H1 (cell line): ENCODE measurements around the gene EML1. TPM values are rescaled to one million over a fixed set of nuclear protein-coding genes. Genes with fewer than 3 reads are reported as not detected.

Source experiments
- CTCF ChIA-PET: fragments of 300-600 bp; sonication (Branson Sonifier 250); formaldehyde crosslinking; loops from one replicate; lab custom pipeline; 2021; ENCODE audit not compliant: partially characterized antibody; lab: Charles Lee
- POLR2A ChIA-PET: fragments of 300-600 bp; sonication (Branson Sonifier 250); formaldehyde crosslinking; loops from one replicate; lab custom pipeline; 2021; ENCODE audit warnings: inconsistent platforms; ENCODE audit not compliant: partially characterized antibody; lab: Charles Lee
- DNase-seq, 2 experiments: peaks; one replicate each; pipeline versions ENCODE4 v3.0.0 to v3.0.0-alpha.2; 2010 to 2022; ENCODE audit warnings: low spot score in 2 of 2, low read depth in 1 of 2, mixed read lengths in 1 of 2
- FAIRE-seq: peaks from 2 replicates; lab custom pipeline; 2011; peaks lifted over from hg19 to GRCh38; lab: Jason Lieb, UNC
- H2AFZ ChIP-seq: 2 replicates; pipeline ENCODE4 v1.8.1; 2012; ENCODE audit warnings: low read length, inconsistent platforms
- H2AK5ac ChIP-seq: 2 replicates; pipeline ENCODE4 v1.6.1; 2013; ENCODE audit warnings: low read depth, low read length
- H2BK120ac ChIP-seq: replicated peaks from 2 replicates; pipeline ENCODE3; 2013; ENCODE audit warnings: low read depth, low read length, inconsistent platforms
- H2BK12ac ChIP-seq: 2 replicates; pipeline ENCODE4 v1.6.1; 2013; ENCODE audit warnings: low read depth, low read length
- H2BK15ac ChIP-seq: 2 replicates; pipeline ENCODE4 v1.6.1; 2013; ENCODE audit warnings: low read length
- H2BK20ac ChIP-seq: 2 replicates; pipeline ENCODE4 v1.6.1; 2013; ENCODE audit warnings: low read length
- H2BK5ac ChIP-seq: 2 replicates; pipeline ENCODE4 v1.6.1; 2013; ENCODE audit warnings: low read depth, low read length
- H3K14ac ChIP-seq: 2 replicates; pipeline ENCODE4 v1.6.1; 2013; ENCODE audit warnings: inconsistent platforms; ENCODE audit not compliant: insufficient read length
- H3K18ac ChIP-seq: 2 replicates; pipeline ENCODE4 v1.6.1; 2013; ENCODE audit warnings: low read length; ENCODE audit errors: extremely low read depth
- H3K23ac ChIP-seq: 2 replicates; pipeline ENCODE4 v1.6.1; 2013; ENCODE audit warnings: inconsistent platforms; ENCODE audit not compliant: insufficient read length
- H3K23me2 ChIP-seq: 2 replicates; pipeline ENCODE4 v1.6.1; 2013; ENCODE audit warnings: low read depth, low read length
- H3K27ac ChIP-seq: 2 replicates; pipeline ENCODE4 v1.6.1; 2011; ENCODE audit warnings: low read depth, low read length, inconsistent platforms
- H3K27me3 ChIP-seq, 4 experiments: replicated peaks in 1 of 4; 1 replicate in 1 of 4; 2 replicates in 3 of 4; pipeline versions ENCODE4 v1.6.1 to v1.8.1; 2011 to 2013; ENCODE audit warnings: low read length in 3 of 4, mild to moderate bottlenecking in 3 of 4, inconsistent platforms in 2 of 4, mixed read lengths in 2 of 4, moderate library complexity in 1 of 4; ENCODE audit not compliant: control insufficient read depth in 3 of 4, insufficient read depth in 3 of 4; ENCODE audit errors: extremely low read depth in 1 of 4
- H3K36me3 ChIP-seq, 4 experiments: 2 replicates each; pipeline versions ENCODE4 v1.6.1 to v1.8.1; 2011 to 2013; ENCODE audit warnings: mild to moderate bottlenecking in 4 of 4, low read length in 3 of 4, moderate library complexity in 2 of 4, control low read depth in 1 of 4, inconsistent platforms in 1 of 4; ENCODE audit not compliant: insufficient read depth in 4 of 4, control insufficient read depth in 2 of 4
- H3K4ac ChIP-seq: replicated peaks from 2 replicates; pipeline ENCODE3; 2013; ENCODE audit warnings: low read length, low read depth, mixed read lengths, inconsistent platforms; ENCODE audit not compliant: insufficient read length
- H3K4me1 ChIP-seq, 4 experiments: replicated peaks in 1 of 4; 1 replicate in 1 of 4; 2 replicates in 3 of 4; pipeline versions ENCODE4 v1.6.1 to v1.8.1; 2011 to 2013; ENCODE audit warnings: low read length in 3 of 4, inconsistent platforms in 2 of 4, mixed read lengths in 1 of 4; ENCODE audit not compliant: insufficient read depth in 4 of 4, control insufficient read depth in 3 of 4
- H3K4me2 ChIP-seq, 2 experiments: 2 replicates each; pipeline versions ENCODE4 v1.6.1 to v1.8.1; 2011 to 2013; ENCODE audit warnings: low read depth in 2 of 2, low read length in 2 of 2, control low read depth in 1 of 2, inconsistent platforms in 1 of 2, mild to moderate bottlenecking in 1 of 2; ENCODE audit not compliant: insufficient read depth in 1 of 2
- H3K4me3 ChIP-seq, 4 experiments: fragments of 200-600, 300-600 bp in 1 of 4; sonication (generic), shearing (Covaris generic), sonication (Bioruptor Twin) in 1 of 4; 2 replicates each; pipeline versions ENCODE4 v1.5.1 to v1.8.1; 2011 to 2016; ENCODE audit warnings: low read length in 4 of 4, low read depth in 3 of 4, control low read depth in 2 of 4, inconsistent platforms in 2 of 4, mild to moderate bottlenecking in 2 of 4, mixed read lengths in 1 of 4, moderate library complexity in 1 of 4; ENCODE audit not compliant: insufficient read depth in 2 of 4; ENCODE audit errors: extremely low read depth in 1 of 4
- H3K56ac ChIP-seq: replicated peaks from 2 replicates; pipeline ENCODE3; 2013; ENCODE audit warnings: low read depth, mild to moderate bottlenecking, mixed read lengths, low read length, inconsistent platforms; ENCODE audit not compliant: insufficient read length
- H3K79me1 ChIP-seq: 2 replicates; pipeline ENCODE4 v1.6.1; 2013; ENCODE audit warnings: low read depth, low read length, control low read depth
- H3K79me2 ChIP-seq, 2 experiments: 2 replicates each; pipeline versions ENCODE4 v1.6.1 to v1.8.1; 2012 to 2013; ENCODE audit warnings: low read length in 2 of 2, mild to moderate bottlenecking in 2 of 2, inconsistent platforms in 1 of 2; ENCODE audit not compliant: insufficient read depth in 2 of 2, control insufficient read depth in 1 of 2
- H3K9ac ChIP-seq, 4 experiments: replicated peaks in 1 of 4; 1 replicate in 1 of 4; 2 replicates in 3 of 4; pipeline versions ENCODE4 v1.6.1 to v1.8.1; 2011 to 2013; ENCODE audit warnings: low read depth in 3 of 4, low read length in 3 of 4, control low read depth in 2 of 4, mild to moderate bottlenecking in 2 of 4, moderate library complexity in 2 of 4, inconsistent platforms in 1 of 4; ENCODE audit errors: extremely low read depth in 1 of 4
- H3K9me3 ChIP-seq, 2 experiments: 2 replicates each; pipeline versions ENCODE4 v1.6.1 to v1.8.1; 2012 to 2013; ENCODE audit warnings: mild to moderate bottlenecking in 2 of 2, moderate library complexity in 2 of 2, control low read depth in 1 of 2, inconsistent platforms in 1 of 2, low read depth in 1 of 2, low read length in 1 of 2, mixed read lengths in 1 of 2; ENCODE audit not compliant: insufficient read depth in 2 of 2
- H4K20me1 ChIP-seq, 2 experiments: replicated peaks in 1 of 2; 2 replicates each; pipeline versions ENCODE3 to v1.8.1; 2011 to 2013; ENCODE audit warnings: inconsistent platforms in 2 of 2, low read length in 2 of 2, mild to moderate bottlenecking in 1 of 2; ENCODE audit not compliant: insufficient read depth in 2 of 2, control insufficient read depth in 1 of 2
- H4K5ac ChIP-seq: 2 replicates; pipeline ENCODE4 v1.6.1; 2013; ENCODE audit warnings: low read length, low read depth, mixed read lengths, inconsistent platforms; ENCODE audit not compliant: insufficient read length
- H4K8ac ChIP-seq: 2 replicates; pipeline ENCODE4 v1.8.0; 2013; ENCODE audit warnings: mild to moderate bottlenecking, moderate library complexity, low read length, inconsistent platforms; ENCODE audit not compliant: insufficient read depth; ENCODE audit errors: extremely low read depth
- H4K91ac ChIP-seq: replicated peaks from 2 replicates; pipeline ENCODE3; 2013; ENCODE audit warnings: low read length, mixed read lengths, inconsistent platforms; ENCODE audit not compliant: insufficient read length
- CEBPB ChIP-seq: IDR thresholded peaks from 2 replicates; pipeline ENCODE4 v1.6.1; 2012; ENCODE audit warnings: low read depth, low read length
- ZNF274 ChIP-seq: IDR thresholded peaks from 2 replicates; pipeline ENCODE4 v1.7.0; 2012; ENCODE audit warnings: low read length, borderline replicate concordance; ENCODE audit errors: extremely low read depth
- WGBS, 2 experiments: shearing (Covaris generic) in 1 of 2; methylation state at CpG; one replicate each; pipeline versions ENCODE4 v1.1.6 to v1.1.7; 2013 to 2015; ENCODE audit warnings: low lambda C conversion rate in 2 of 2, mixed read lengths in 2 of 2, inconsistent platforms in 1 of 2, low coverage in 1 of 2, missing lambda C conversion rate in 1 of 2; ENCODE audit not compliant: insufficient replicate concordance in 2 of 2, insufficient coverage in 1 of 2, insufficient read length in 1 of 2; ENCODE audit errors: extremely low coverage in 1 of 2, missing lambda C conversion rate in 1 of 2; 5-methylcytosine and 5-hydroxymethylcytosine counted together
- polyA plus RNA-seq, 7 experiments: library from polyadenylated mRNA; depleted of rRNA in 3 of 7; stranded (reverse) in 5 of 7; unstranded in 2 of 7; fragments of >200 nt in 5 of 7; fragments of 200-250 nt in 2 of 7; gene quantifications; 1 replicate in 5 of 7; 2 replicates in 1 of 7; 4 replicates in 1 of 7; pipeline versions ENCODE4 v1.2.1 to v1.2.3, GENCODE V29; 2011 to 2013; ENCODE audit warnings: missing spikeins in 2 of 7, mixed read lengths in 2 of 7
- total RNA-seq: library from RNA; stranded (reverse); fragmentation: NEBNext Ultra II Directional; extraction: Animal tissue kit (Norgen Biotek cat#: 25700); gene quantifications from 2 replicates; pipeline ENCODE4 v1.2.1, GENCODE V29; 2021

EML1 gene
- total and polyA plus RNA-seq, 2 of the 8 experiments (the other 6 are each of a cell fraction or from before 2014, with no cell fraction given), result 11.1 to 24.7 TPM

DNA sequence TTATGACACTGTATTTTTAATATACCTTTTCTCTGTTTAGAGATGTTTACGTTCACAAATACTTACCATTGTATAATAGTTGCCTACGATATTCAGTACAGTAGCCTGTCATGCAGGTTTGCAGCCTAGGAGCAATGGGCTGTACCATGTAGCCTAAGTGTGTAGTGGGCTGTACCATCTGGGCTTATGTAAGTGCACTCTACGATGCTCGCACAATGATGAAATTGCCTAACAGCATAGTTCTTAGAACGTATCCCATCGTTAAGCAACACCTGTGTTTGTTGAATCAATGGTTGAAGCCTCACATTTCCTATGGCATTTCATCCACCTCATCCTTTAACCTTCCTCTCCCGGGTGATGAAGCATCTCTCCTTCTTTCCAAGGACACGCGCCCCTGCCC lies 12.5 kb upstream of the EML1 start:
- 92% methylated on average over 9 of the region's 9 CpGs; no CpG with 5 or more reads in 1 of the 2 experiments for WGBS, 2 experiments

More for the DNA sequence above, 12.5 kb upstream of the EML1 start:
- H3K9me3 ChIP-seq, result peaks cover 0 to 2% of the 10 kb centered on the region in 2 experiments; a peak in 1 of 4 replicates
- H2BK5ac ChIP-seq, result no peak overlapping the region
- H2BK20ac ChIP-seq, result no peak overlapping the region
- POLR2A ChIA-PET, result no interaction called here
- H3K27ac ChIP-seq, result no peak overlapping the region
- H3K4me1 ChIP-seq, result peaks cover 0 to 12% (median 0%) of the 10 kb centered on the region in 4 experiments; a peak in 2 of 7 replicates
- H3K79me1 ChIP-seq, result no peaks in the 10 kb centered on the region
- H2BK15ac ChIP-seq, result peak overlapping the region; percentile 36; the same call in 1 of the 2 replicates
- H2AK5ac ChIP-seq, result no peak overlapping the region
- CTCF ChIA-PET, result interaction anchor here (2.6 to 3.0 kb wide), 2 partner anchors 11 to 51 kb away, joined by 10 to 11 read pairs; partner anchors contain the start of gene EML1
- no peak overlapping the region for H3K23ac ChIP-seq
- no peaks in the 10 kb centered on the region for H4K20me1 ChIP-seq
- H3K79me2 ChIP-seq, result no peaks in the 10 kb centered on the region
- DNase-seq (no peak), FAIRE-seq (no peak)
- H4K91ac ChIP-seq, result no peak overlapping the region
- H3K4me2 ChIP-seq, result no peak overlapping the region
- no peak overlapping the region; the same call in 1 of the 2 replicates for H2BK12ac ChIP-seq
- no peak overlapping the region for H3K14ac ChIP-seq
- H3K18ac ChIP-seq, result no peak overlapping the region
- H2AFZ ChIP-seq, result no peak overlapping the region
- no peak overlapping the region for H4K5ac ChIP-seq
- H3K56ac ChIP-seq, result no peak overlapping the region
- H3K4ac ChIP-seq, result no peak overlapping the region
- H3K9ac ChIP-seq, result no peak overlapping the region
- H3K4me3 ChIP-seq, result no peak overlapping the region
- H3K36me3 ChIP-seq, result no peaks in the 10 kb centered on the region
- H3K27me3 ChIP-seq, result no peaks in the 10 kb centered on the region
- no peak overlapping the region for H2BK120ac ChIP-seq
- TF ChIP-seq ZNF274, result no peak
- TF ChIP-seq CEBPB, result no peak
- H3K23me2 ChIP-seq, result no peaks in the 10 kb centered on the region
- H4K8ac ChIP-seq, result no peak overlapping the region
